Skeletal muscle cell (primary cell): ENCODE data around the gene RTN4R.
"Not testable (repeated sequence)": the region's sequence is repeated elsewhere in the genome, so short reads cannot be mapped to it uniquely, and the experiment has no call there.

Experiments used
- DNase-seq: peaks from one replicate; pipeline ENCODE4 v3.0.0-alpha.2; 2010; ENCODE audit warnings: low read depth
- H3K4me3 ChIP-seq: 2 replicates; pipeline ENCODE4 v1.5.1; 2011; ENCODE audit warnings: low read depth, mild to moderate bottlenecking, control low read depth, low read length, moderate library complexity

RTN4R gene

DNA sequence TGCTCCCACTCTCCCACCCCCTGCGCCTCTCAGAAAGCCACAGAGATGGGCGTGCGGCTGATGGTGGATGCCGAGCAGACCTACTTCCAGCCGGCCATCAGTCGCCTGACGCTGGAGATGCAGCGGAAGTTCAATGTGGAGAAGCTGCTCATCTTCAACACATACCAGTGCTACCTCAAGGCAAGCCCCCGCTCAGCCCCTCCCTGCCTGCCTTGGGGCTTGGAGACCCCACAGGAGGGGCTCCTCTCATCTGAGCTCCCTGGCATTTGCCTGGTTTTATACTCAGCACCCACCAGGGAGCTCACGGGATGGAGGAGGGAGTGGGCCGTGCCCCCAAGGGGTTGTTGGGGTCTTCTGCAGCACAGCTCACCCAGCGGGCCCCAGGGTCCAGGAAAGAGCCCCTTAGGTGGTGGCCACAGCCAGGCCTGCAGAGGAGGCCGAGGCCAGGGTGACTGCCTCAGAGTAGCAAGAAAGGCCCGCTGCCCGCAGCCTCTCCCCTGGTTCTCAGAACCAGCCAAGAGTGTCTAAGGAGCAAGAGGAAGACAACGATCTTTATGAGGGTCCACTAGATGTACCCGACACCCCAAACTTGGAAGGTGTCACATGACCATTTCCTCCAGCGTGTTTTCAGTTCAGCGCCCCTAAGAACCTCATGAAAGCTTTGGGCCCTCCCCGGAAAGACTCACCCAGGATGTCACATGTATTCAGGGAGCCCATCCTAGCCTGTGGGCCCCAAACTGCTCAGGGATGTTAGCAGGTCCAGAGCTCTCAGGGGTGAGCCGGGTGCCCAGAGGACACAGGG is 38.7 kb upstream of the RTN4R start:
- H3K4me3 ChIP-seq, DNase-seq: not testable (repeated sequence)

DNA sequence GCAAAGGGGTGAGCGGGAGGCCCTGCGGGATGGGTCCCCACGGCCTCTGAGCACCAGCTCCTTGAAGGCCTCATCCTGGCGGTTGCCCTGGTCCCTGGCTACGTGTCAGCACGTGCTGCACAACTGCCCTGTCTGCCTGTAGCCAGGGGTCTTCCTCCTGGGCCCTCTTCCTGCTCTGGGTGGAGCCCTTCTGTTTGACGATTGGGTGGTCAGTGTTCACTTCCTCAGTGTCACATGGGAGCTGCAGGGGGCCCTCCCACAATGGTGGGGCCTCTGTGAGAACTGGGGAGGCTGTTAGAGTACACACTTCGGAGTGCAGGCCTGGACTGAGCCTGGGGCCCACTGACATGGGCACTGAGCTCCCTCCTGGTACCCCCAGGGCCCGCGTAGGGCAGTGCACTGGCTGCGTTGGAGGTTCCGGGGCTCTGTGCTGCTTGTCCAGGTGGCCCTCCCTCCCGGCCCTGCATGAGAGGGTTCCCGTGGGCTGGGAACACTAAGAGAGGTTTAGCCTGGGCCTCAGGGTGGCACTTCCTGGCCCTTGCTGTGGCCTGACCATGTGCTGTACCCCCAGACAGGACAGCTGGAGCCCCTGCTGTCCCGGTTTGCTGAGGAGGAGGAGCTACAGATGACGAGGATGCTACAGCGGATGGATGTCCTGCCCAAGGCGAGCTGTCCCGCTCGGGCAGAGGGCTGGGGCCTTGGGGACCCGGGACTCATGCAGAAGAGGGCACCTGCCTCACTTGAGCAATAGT is 38.0 kb upstream of the RTN4R start:
- DNase-seq, result no peak
- H3K4me3 ChIP-seq, result no peak overlapping the region

DNA sequence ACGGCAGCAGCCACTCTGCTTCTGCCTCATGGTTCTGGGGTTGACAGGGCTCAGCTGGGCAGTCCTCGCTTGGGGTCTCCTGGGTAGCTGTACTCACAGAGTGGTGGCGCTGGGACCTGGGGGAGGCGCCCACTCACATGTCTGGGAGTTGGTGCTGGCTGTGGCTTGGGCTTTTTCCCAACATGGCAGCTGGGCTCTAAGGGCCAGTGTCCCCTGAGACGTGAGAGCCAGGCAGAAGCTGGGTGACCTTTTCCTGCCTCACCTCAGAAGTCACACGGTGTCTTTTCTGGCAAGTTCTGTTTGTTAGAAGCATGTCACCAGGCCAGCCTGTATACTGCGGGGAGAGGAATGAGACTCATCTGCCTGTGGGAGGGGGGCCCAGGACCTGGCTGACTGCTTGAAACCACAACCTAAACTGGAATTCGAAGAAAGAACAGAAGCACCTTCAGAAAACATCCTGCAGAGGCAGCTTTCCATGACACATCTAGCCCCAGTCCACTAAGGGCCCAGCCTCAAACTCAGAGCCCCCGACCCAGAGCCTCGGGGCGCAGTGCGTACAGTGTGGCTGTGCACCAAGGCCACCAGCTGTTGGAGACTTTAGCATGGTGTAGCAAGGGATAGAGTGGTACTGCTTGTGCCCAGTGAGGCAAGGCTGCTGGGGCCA is 37.2 kb upstream of the RTN4R start:
- DNase-seq, H3K4me3 ChIP-seq: not testable (repeated sequence)

DNA sequence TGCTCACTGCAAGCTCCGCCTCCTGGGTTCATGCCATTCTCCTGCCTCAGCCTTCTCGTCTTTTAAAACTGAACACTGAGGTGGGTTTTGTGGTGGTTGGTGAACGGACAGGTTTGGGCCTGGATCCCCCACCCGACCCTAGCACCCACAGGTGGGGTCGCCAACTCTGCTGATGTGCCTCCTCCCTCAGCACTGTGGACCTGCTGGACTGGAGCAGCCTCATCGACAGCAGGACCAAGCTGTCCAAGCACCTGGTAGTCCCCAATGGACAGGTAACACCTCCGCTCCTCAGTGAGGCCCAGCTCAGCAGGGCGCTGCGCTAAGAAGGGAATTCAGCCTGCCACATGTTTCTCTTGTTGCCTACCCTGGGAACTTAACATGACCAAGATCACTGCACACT is 36.5 kb upstream of the RTN4R start:
- no peak overlapping the region for H3K4me3 ChIP-seq
- DNase-seq, result no peak

DNA sequence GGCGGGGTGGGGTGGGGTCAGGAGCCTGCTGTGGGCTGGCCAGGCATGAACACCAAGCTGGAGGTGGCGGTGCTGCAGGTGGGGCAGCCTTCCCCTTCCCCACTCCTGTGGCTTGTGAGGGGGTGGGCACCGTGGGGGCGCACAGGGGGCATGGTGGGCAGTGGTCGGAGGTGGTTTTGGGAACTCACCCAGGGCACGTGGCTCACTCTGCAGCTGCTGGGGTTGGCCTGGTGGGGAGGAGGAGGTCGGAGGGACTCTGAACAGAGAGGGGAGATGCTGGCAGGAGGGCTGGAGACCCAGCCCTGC is 35.1 kb upstream of the RTN4R start:
- H3K4me3 ChIP-seq, result not testable (repeated sequence)

DNA sequence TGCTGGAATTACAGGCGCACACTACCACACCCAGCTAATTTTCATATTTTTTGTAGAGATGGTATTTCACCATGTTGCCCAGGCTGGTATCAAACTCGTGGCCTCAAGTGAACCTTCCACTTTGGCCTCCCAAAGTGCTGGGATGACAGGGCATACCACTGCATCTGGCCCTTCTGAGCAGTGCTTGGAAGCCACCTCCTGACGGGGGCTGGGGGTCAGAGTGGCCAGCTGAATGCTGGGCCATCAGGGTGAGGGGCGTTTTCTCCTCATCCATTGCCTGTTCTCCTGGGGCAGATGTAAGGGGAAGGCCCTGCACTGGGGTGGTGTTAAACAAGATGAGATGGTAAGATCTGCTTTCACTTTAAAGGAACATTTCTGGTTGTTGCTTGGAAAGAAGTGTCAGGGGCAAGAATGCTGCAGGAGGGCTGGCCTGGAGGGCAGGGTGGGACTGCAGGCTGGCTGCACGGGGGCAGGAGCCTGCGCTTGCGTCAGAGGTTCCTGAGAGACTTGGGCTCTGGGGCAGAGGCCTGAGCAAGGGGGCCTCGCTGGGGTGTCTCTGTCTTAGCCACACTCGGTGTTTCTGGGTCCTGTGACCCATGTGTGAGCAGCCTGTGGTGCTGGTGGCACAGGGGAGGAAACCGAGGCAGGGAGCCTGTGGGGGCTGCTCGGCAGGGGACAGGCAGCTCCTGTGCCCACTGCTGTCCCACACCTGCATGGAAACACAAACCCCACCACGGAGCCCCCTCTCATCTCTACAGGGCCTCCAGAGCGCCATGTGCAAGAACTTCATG is 34.5 kb upstream of the RTN4R start:
- no peak for DNase-seq
- H3K4me3 ChIP-seq, result no peak overlapping the region

More for the DNA sequence above, 35.1 kb upstream of the RTN4R start:
- not testable (repeated sequence) for DNase-seq

DNA sequence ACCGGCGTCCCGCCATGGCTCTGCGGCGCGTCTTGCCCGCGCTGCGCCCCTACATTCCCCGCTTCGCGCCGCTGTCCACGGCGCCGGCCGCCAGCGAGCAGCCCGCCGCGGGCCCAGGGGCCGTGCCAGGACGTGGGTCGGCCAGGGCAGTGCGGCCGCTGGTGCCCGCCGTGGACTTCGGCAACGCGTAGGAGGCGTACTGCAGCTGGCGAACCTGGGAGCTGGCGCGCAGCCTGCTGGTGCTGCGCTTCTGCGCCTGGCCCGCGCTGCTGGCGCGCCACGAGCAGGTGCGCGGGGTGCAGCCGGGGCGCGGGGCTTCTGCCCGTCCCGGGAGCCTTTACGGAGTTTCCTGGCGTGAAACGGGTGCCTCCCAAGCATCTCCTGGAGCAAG is 31.6 kb upstream of the RTN4R start:
- DNase-seq, result no peak
- H3K4me3 ChIP-seq, result peak overlapping the region; percentile 47

DNA sequence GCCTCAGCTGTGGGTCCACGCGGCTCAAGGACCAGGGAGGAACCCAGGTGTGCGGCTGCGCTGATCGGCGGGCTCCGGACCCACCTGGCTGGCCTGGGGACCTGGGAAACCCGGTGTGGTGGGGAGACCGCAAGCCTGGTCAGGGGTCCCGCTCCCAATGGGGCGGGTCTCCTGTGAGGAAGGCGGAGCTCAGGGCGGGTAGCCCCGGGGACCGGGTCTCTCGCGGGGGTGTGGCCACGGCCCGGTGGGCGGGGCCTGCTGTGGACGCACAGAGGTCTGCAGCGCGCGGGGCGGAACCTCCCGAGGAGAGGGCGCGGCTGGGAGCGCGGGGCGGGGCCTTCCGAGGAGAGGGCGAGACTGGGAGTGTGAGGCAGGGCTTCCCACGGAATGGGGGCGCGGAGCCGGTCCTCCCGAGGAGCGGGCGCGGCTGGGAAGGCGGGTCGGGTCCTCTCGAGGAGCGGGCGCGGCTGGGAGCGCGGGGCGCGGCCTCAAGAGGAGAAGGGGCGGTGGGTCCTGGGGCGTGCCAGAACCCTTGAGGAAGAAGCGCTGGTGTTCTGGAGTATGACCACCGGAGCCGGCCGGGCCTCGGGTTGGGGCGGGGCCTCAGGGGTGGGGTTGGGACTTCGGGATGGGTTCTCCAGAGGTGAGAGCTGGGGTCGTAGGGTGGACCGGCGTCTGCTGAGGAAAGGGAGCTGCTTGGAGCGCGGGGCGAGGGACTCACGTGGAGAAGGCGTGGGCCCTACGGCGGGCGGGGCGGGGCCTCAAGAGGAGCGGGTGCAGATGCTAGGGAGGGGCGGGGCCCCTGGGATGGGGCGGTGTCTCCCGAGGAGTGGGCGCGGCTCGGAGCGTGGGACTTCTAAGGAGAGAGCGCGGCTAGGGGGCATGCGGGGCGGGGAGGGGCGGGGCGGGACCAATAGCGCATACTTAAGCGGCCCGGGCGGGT is 31.0 kb upstream of the RTN4R start:
- peak overlapping the region; percentile 47 for H3K4me3 ChIP-seq

DNA sequence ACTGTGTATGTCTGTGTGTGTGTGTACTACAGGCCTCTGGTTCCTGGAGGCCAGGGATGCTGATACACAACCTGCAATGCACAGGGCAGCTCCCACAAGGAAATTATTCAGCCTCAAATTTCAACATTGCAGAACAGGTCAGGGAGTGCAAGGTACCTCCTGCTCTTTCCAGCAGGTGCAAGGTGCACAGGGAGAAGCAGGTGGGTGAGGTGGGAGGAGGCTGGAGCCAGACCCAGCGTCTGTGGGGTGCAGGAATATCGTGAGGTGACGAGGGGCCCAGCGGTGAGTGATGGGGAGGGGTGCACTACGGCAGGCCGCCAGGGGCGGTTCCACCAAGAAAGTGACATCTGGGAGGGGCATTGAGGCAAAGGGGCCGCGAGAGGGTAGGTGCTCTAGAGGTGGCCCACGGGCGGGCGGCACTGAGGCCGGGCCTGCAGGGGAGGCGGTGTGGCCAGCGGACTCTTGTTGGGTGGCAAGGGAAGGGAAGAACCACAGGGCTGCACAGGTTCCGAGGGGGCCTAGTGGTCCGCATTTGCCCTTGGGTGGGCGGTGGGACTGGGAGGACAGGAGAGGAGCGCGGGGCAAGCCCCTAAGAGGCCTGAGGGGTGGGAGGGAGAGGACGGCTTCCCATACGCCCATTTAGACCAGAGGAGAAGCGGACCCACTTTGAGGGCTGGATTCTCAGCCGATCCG is 30.1 kb upstream of the RTN4R start:
- DNase-seq, result no peak

More for the DNA sequence above, 31.0 kb upstream of the RTN4R start:
- DNase-seq, result no peak

DNA sequence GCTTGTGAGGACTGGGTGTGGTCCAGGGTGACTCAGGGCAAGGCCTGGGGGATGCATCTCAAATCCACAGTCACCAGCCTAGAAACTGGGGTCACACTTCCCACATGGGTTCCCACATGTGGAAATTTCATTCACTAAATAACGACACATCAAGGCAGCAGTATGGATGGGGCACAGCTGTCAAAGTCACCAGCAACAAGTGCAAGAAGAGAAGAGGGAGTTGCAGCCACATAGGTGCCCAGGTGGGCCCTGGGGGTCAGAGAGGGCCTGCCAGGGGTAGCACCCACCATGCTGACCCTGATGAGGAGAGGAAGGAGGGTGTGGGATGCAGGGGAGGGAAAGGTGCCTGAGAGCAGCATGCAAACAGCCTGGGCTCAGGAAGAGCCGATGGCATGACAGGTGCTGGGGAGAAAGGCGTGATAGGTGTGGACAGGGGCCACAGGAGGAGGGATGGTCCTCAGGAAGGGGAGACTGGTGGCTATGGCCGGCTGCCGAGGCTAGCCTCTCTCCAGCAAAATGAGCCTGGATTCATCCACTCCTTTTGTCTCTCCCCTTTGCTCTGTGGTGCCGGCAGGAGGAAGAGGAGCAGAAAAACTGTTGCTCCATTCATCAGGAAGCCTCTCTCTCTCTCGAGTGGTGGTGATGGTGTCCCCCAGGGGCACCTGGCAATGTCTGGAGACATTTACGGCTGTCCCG is 29.4 kb upstream of the RTN4R start:
- H3K4me3 ChIP-seq, result no peak overlapping the region

More for the DNA sequence above, 30.1 kb upstream of the RTN4R start:
- no peak overlapping the region for H3K4me3 ChIP-seq

DNA sequence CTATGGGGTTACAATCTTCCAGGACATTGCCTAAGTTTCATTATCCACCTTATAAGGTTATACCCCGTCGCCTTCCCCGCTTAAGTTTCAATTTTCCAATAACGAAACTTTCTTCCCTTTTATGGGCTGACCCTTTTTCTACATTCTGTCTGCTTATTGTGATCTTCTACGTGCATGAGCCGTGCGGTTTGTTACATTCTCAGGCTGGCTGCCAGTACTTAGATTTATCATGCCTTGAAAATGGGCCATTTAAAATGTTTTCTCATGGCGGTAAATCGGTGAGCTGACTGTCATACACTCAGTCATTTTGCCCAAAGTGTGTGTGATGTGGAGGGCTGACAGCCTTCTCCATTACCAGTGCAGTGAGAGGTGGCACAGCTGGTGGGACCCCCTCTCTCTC is 28.5 kb upstream of the RTN4R start:
- H3K4me3 ChIP-seq, result no peak overlapping the region
- DNase-seq, result no peak

More for the DNA sequence above, 29.4 kb upstream of the RTN4R start:
- DNase-seq, result no peak

DNA sequence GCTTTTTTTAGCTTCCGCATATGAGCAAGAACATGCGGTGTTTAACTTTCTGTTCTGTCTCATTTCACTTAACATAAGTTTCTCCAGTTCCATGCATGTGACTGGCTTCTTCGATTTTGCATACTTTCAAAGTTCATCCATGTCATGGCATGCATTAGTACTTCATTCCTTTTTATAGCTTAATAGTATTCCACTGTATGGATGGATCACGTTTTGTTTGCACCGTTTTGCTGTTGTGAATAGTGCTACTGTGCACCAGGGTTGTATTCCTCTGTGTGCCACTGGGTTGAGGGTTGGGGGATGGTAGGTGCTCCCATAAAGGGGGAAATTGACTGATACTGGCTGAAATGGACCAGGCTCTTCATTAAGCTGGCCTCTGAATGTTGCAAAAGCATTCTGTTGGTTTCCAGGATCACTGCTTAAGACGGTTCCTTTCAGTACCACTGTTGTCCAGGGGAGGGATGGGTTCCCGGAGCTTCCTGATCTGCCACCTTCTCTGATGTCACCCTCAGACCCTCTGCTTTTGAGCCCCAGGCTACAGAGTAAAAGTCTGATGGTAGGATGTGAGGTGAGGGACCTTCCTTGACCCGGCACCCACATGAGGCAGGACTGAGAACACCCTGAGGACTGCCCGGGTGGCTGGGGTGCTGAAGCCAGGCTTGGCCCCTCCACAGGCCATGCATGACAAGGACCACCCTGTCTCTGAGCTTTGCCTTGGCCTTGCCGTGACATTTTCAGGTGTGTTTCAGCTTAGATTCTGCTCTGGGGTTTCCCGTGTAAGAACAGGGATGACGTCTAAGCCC is 27.3 kb upstream of the RTN4R start:
- no peak for DNase-seq
- H3K4me3 ChIP-seq, result no peak overlapping the region

DNA sequence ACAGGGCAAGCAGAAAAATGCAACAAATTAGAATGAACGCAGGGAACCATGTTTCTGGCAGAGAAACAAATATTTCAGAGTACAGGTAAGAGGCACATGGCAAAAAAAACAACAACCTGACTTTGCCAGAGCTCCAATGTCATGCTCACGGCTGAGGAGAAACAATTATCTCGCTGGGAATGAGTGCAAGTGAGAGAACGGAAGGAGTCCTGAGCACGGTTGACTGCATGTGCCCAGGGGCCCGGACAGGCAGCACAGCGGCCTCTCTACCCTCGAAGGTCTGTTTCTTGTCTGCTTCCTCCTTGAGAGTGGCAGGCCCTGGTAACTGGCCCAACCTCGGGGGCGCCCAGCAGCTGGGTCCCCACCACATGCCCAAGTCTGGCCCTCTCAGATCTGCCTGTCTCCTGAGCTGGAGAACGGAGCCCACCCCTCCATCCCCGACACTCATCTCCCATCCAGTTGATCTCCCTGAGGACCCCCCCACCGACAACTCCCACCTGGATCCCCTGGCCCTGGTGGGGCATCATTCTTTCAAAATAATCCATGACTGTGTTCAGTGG is 24.6 kb upstream of the RTN4R start:
- no peak for DNase-seq
- H3K4me3 ChIP-seq, result no peak overlapping the region

DNA sequence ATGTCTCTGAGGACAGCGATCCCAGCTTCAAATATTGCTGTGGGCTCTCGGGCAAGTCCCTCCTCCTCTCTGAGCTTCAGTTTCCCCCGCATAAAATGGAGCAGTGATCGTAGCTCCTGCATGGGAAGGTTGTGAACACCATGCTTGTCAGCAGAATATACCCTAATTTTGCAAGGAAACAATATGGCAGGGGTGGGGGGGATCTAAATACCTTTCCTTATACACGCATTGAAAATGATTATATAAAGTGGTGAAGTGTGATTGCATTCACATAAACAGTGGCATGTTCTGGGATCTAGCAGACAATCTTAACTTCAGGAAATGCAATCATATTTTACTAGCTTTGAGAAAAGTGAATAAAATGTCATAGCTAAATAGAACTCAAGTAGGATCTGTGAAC is 24.0 kb upstream of the RTN4R start:
- no peak overlapping the region for H3K4me3 ChIP-seq
- DNase-seq, result no peak

DNA sequence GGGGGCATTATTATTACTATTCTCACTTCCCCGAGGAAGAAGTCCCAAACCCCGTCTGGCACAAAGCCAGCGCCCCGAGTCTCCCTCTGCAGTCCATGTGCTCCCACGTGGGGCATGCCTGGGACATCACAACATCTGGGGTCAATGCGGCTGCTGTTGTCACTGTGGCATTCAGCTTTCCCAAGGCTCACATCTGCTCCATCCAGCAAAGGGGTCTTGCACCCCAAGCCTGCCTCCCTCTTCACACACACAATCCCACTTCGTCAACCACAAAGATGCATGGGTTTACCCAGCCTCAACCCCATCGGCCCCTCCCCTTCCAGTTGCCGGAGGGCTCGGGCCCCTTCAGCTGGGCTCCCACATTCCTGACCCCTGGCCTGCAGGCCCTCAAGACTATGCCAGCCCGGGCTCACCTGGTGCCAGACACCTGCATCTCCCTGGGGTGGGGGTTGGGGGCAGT is 23.5 kb upstream of the RTN4R start:
- no peak overlapping the region for H3K4me3 ChIP-seq
- no peak for DNase-seq

DNA sequence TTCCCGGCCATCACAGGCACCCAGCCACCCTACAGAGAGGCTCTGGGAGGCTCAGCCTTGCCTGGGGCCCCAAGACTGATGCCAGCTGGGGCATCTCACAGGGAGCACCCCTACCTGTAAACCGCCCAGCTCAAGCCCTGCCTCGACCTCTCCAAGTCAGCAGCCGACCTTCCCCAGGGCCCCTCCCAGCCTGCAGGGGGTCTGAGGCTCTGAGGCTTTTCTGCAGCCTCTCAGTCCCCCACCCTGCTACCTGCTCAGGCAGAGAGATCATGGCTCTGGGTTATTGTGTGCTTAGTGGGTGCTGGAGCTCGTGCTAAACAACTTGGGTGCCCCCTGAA is 23.1 kb upstream of the RTN4R start:
- no peak overlapping the region for H3K4me3 ChIP-seq
- no peak for DNase-seq
